Fibroblast of the aortic adventitia (primary cell): ENCODE measurements around the gene HECTD4. TPM values are rescaled to one million over a fixed set of nuclear protein-coding genes. Genes with fewer than 3 reads are reported as not detected.
A peak's percentile ranks its signal among the peaks of the same experiment; 100 is the strongest.

Source experiments
- DNase-seq: peaks from one replicate; pipeline ENCODE4 v3.0.0-alpha.2; 2010; ENCODE audit warnings: low read depth
- H3K4me3 ChIP-seq: 2 replicates; pipeline ENCODE4 v1.5.1; 2011; ENCODE audit warnings: low read depth, mild to moderate bottlenecking, control low read depth, low read length, moderate library complexity
- total RNA-seq: library from RNA; depleted of rRNA; stranded (reverse); fragments of >200 nt; gene quantifications from 2 replicates; pipeline ENCODE4 v1.2.3, GENCODE V29; 2012; ENCODE audit warnings: low replicate concordance
- TF ChIP-seq, protein P1 (sequence below): IDR thresholded peaks from 2 replicates; pipeline ENCODE4 v1.5.1; 2011; ENCODE audit warnings: mild to moderate bottlenecking, low read length, control low read depth, inconsistent platforms; ENCODE audit not compliant: insufficient read depth

The HECTD4 gene
- total RNA-seq, 1 donor = 22.1 TPM

- H3K4me3 ChIP-seq = no peak overlapping the region
- DNase-seq = no peak
- TF ChIP-seq, protein P1, sequence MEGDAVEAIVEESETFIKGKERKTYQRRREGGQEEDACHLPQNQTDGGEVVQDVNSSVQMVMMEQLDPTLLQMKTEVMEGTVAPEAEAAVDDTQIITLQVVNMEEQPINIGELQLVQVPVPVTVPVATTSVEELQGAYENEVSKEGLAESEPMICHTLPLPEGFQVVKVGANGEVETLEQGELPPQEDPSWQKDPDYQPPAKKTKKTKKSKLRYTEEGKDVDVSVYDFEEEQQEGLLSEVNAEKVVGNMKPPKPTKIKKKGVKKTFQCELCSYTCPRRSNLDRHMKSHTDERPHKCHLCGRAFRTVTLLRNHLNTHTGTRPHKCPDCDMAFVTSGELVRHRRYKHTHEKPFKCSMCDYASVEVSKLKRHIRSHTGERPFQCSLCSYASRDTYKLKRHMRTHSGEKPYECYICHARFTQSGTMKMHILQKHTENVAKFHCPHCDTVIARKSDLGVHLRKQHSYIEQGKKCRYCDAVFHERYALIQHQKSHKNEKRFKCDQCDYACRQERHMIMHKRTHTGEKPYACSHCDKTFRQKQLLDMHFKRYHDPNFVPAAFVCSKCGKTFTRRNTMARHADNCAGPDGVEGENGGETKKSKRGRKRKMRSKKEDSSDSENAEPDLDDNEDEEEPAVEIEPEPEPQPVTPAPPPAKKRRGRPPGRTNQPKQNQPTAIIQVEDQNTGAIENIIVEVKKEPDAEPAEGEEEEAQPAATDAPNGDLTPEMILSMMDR = no peak
Measured at GRCh38 chr12:112285600-112286401, 96.4 kb downstream of the HECTD4 start.

DNA sequence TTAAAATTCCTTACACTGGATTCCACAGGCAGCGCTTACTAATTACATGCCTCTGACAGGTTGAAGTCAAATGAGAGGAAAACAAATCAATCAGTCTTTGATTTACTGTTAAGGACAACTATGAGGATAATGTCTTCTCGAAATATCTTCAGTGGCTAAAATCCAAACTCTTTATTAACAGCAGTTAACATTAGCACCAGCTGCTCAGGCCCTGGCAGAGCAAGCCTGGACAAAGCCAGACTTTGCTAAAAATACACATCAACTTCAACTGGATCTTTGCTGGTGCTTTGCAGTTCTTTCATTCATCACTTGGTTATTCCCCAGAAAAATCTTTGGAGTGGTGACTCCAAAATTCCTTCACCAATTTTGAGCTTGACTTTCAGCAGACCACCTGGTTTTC lies 98.7 kb downstream of the HECTD4 start:
- no peak overlapping the region for H3K4me3 ChIP-seq
- TF ChIP-seq, protein P1 = no peak
- peak; percentile 18 for DNase-seq

GRCh38 chr12:112282920-112283319 lies 99.3 kb downstream of the HECTD4 start:
- DNase-seq = no peak
- TF ChIP-seq, protein P1 = no peak
- H3K4me3 ChIP-seq = no peak overlapping the region

GRCh38 chr12:112275836-112276235 lies 106.4 kb downstream of the HECTD4 start:
- TF ChIP-seq, protein P1 = no peak
- H3K4me3 ChIP-seq = no peak overlapping the region
- DNase-seq = no peak

GRCh38 chr12:112275207-112275606 lies 107.0 kb downstream of the HECTD4 start:
- H3K4me3 ChIP-seq = no peak overlapping the region
- no peak for DNase-seq
- TF ChIP-seq, protein P1 = no peak

GRCh38 chr12:112270673-112271072 lies 111.6 kb downstream of the HECTD4 start:
- peak; percentile 4 for DNase-seq

More at GRCh38 chr12:112270673-112271072, 111.6 kb downstream of the HECTD4 start:
- TF ChIP-seq, protein P1 = no peak
- H3K4me3 ChIP-seq = no peak overlapping the region
